NCI-H460 (cell line): ENCODE results near the gene PRC1. TPM values are rescaled to one million over a fixed set of nuclear protein-coding genes. Genes with fewer than 3 reads are reported as not detected.

Experiments
- DNase-seq: peaks from one replicate; pipeline ENCODE4 v3.0.0-alpha.2; 2016; ENCODE audit warnings: low read depth; ENCODE audit errors: extremely low read depth
- total RNA-seq: library from RNA; depleted of rRNA; stranded (reverse); fragments of >200 nt; shearing (Covaris generic); gene quantifications from 2 replicates; pipeline ENCODE4 v1.2.3, GENCODE V29; 2014

Gene PRC1
- total RNA-seq, 1 experiment from 2014 or later, result 185 TPM

DNA sequence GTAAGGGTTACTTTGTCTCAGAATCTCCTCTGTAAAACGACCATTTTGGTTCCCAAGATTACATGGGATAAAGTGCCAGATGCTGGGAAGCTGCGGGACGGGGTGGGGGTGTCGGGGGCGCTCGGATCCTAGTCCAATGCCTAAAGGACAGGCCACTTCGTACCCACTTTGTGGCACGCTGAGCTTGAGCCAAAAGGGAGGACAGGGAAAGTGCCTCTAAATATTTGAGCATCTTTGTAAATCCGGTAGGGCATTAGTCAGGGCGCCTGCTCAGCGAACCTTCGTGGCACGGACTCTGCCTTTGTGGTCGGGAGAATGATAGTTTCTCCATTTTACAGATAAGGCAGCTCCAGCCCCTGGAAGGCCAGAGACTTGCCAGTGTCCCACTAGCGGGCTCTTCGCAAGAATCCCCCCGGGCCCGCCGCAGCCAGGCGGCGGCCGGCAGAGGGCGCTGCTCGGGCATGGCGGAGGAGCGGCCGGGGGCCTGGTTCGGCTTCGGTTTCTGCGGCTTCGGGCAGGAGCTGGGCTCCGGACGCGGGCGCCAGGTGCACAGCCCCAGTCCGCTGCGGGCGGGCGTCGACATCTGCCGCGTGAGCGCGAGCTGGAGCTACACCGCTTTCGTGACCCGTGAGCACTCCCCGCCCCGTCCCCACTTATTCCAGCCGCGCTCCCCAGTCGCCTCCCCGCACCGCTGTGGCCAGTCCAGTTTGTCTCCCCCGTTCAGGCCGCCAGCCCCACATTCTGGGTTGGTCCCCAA lies 37.9 kb downstream of the PRC1 start:
- DNase-seq, result peak; percentile 55

DNA sequence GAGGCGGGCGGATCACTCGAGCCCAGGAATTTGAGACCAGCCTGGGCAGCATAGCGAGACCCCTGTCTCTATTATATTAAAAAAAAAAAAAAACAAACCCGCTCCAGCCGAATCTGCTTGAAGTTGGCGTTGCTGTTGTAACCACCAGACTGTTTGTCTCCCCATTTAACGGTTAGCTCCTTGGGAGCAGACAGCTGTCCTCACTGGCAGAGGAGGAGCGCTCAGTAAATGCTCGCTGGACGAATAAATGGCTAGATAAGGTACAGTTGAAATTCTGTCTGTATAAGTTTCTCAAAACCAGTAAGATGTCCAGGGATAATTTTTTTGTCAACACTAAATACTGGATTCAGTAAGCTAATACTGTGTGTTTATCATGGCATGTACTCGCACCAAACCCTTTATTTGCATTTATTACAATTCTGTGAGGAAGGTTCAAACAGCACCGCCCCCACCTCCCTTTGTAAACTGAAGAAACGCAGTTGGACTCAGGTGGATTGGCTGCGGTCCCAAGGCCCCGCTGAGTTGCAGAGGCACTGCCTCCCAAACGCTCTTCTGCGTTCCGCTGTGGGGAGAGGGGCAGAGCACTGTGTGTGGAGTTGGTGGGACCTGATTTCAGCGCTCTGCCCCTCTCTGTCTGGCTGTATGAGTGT lies 38.6 kb downstream of the PRC1 start:
- DNase-seq, result no peak

DNA sequence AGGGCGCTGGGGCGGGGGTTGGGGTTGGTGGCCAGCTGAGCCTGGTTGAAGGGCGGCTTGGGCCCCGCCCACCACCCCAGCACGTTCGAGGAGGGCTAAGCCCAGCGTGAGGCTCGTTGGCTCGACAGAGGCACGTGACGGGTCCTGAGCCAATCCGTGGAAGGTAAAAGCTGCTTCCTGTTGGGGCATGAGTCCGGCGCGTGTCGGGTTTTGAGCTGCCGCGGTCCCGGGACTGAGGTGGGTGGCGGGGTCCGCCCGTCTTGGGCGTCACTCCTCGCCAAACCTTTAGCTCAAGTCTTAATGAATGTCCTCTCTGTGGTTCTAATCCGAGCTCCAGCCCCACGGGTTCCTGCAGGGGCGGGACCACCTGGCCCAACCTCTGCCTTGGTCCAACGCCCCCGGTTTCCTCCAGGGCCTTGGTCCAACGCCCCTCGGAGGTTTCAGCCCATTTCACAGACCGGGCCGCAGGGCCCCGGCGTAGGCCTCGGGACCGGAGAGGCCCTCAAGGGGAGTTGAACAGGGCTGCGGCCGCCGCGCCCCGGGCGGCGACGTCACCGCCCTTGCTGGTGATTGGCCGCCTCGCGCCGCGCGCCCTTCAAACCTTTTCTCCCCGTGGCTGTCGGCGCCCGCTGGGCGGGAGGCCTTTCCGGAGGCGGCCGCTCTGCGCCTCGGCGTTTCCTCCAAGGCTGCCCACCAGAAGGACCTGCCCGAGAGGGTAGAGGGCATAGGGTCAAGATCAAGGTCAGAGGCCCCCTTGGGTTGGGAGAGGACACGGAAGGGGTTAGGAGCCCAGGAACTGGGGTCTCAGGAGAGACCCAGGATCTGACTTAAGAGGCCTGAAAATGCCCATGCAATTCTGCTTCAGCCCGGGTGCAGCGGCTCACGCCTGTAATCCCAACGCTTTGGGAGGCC lies 39.4 kb downstream of the PRC1 start, which contains the start of gene RCCD1:
Gene RCCD1, plus strand, starts transcription at position 173 of the 912 bp plus-strand sequence. CDS start 1,851 bp downstream, outside the sequence.
- peak; percentile 93 for DNase-seq

DNA sequence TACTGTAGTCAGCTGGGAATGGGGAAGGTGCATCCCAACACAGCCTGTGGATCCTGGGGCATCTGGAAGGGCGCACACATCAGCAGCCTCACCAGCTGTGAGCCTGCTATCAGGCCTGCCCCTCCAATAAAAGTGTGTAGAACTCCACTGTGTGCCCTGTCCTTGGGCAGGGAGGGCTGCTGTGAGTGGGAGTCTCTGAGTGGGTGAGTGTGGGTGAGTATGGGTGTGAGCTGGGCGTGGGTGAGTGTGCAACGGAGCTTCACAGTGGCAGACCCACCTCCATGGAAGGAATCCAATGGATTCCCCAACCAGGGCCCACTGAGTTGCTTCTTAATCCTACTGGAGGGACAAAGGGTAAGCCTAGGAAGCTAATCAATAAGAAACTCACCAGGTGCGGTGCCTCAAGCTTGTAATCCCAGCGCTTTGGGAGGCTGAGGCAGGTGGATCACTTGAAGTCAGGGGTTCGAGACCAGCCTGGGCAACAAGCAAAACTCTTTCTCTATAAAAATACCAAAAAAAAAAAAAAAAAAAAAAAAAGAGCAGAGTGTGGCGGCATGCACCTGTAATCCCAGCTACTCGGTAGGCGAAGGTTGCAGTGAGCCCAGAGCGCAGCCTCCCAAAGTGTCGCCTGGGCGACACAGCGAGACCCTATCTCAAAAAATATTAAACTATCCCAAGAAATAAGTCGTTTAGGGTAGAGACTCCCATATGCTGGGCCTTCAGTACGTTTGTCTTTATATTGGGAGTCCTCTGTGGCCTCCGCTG lies 40.2 kb downstream of the PRC1 start:
- DNase-seq, result no peak

DNA sequence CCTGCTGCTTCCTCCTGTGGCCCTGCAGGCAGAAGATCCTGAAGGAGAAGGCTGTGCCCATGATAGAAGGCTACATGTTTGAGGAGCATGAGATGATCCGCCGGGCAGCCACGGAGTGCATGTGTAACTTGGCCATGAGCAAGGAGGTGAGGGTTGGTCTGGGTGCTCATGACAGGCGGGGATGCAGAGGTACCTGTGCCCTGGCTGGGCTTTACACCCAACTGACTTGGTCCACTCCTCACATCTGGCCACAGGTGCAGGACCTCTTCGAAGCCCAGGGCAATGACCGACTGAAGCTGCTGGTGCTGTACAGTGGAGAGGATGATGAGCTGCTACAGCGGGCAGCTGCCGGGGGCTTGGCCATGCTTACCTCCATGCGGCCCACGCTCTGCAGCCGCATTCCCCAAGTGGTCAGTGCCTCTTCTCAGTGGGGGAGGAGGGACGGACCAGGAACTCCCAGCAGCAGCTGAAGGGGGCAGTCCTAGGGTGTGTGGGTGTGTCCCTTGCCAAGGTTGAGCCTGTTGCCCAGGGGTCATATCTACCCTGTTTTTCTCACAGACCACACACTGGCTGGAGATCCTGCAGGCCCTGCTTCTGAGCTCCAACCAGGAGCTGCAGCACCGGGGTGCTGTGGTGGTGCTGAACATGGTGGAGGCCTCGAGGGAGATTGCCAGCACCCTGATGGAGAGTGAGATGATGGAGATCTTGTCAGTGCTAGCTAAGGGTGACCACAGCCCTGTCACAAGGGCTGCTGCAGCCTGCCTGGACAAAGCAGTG lies 41.2 kb downstream of the PRC1 start:
- no peak for DNase-seq

DNA sequence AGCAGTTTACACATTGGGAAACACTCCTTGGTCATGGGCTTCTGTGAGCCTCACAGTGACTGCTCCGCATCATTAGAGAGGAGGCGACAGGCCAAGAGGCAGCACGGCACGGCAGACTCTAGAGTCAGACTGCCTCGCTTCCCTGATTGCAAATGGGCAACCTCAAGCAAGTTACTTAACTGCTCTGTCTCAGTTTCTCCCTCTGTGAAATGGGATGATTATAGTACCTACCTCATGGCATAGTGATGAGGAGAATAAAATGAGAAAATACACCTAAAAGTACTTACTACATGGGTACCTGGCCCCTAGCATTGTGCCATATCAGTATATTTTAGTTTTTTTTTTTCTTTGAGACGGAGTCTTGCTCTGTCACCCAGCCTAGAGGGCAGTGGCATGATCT lies 43.7 kb downstream of the PRC1 start:
- no peak for DNase-seq

DNA sequence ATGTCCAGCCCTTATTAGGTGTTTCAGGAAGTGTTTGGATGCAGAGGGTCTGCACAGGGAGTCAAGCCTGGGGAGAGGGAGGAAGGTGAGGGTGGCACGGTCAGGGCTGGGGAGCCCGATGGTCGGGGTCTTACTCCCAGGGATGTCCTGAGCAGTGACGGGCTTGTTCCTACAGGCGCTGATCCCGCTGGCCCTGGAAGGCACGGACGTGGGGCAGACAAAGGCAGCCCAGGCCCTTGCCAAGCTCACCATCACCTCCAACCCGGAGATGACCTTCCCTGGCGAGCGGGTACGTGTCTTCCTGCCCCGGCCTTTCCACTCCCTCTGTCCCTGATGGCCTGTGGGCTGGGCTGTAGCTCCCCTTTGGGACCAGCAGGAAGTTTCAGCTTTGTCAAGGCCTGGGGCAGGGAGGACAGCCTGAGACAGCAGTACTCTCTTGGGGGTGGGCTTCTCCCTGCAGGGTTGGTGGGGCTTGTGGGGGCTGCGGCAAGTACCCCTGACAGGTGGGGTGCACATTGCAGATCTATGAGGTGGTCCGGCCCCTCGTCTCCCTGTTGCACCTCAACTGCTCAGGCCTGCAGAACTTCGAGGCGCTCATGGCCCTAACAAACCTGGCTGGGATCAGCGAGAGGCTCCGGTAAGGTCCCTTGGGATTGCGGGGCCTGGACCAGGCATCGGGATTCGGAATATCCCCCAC lies 44.2 kb downstream of the PRC1 start:
- DNase-seq, result no peak

DNA sequence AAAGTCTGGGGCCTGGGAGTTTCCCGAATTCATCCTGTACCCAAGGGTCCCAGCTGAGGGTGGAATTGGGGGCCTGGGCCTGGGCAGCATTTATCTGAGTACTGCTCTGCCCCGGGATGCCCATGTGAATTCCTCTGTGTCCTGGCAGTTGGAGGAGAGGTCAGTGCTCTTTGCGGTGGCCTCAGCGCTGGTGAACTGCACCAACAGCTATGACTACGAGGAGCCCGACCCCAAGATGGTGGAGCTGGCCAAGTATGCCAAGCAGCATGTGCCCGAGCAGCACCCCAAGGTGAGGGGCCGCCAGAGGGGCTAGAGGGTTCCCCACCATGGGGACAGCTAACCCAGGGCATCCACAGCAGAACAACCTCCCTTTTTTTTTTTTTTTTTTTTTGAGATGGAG lies 45.8 kb downstream of the PRC1 start:
- DNase-seq, result no peak

DNA sequence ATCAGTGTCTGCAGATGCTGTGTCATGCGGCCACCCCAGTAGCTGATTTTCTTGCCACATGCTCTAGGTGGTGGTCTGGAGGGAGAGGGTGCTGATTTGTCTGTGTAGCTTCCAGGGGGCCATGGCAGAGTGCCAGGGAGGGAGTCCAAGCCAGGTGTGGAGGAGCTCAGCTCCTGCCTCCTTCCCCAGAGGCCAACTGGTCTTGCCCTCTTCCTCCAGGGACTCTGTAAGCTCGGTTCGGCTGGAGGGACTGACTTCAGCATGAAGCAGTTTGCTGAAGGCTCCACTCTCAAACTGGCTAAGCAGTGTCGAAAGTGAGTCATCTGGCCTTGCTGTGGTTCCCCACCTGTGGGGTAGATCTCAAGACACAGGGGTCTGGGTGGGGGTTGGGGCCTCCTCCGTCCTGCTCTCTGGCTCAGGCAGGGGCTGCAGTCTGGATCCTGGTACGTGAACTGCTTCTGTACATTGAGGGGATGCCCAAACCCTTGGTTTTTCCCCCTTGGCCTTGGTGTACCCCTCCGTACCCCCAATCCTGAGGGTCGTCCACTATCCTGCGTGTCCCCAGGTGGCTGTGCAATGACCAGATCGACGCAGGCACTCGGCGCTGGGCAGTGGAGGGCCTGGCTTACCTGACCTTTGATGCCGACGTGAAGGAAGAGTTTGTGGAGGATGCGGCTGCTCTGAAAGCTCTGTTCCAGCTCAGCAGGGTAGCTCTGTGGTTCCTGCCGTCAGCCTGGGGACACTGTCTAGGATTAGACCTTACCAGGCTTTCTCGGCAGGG lies 46.6 kb downstream of the PRC1 start:
- no peak for DNase-seq

DNA sequence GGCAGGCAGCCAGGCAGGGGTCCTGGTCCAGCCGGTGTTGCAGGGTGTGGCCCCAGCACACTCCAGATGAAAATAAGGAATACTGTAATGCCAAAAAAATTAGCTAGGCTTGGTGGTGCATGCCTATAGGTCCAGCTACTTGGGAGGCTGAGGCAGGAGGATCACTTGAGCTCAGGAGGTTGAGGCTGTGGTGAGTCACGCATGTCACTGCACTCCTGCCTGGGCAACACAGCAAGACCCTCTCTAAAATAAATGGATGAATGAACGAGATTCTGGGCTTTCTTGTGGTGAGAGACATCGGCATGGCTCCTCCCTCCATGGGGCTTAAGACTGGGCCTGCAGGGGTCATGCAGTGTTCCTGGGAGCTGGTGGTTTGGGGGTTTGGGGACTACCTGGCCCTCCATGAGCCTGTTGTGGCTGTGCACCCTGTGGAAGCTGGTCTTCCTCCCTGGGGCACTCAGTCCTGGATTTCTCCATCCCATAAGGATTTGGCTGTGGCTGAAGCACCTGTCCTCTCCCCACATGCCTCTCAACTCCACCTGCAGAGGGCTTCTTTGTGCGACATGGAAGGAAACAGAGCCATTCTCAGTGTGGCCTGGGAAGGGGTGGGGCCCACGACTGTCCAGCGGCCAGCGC lies 47.3 kb downstream of the PRC1 start:
- DNase-seq, result no peak

DNA sequence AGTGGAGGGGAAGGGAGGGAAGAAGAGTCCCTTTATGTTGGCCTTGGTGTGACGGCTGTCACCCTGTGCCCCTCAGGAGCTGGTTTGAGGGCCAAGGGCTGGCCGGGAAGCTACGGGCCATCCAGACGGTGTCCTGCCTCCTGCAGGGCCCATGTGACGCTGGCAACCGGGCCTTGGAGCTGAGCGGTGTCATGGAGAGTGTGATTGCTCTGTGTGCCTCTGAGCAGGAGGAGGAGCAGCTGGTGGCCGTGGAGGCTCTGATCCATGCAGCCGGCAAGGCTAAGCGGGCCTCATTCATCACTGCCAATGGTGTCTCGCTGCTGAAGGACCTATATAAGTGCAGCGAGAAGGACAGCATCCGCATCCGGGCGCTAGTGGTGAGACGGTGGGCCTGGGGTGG lies 47.8 kb downstream of the PRC1 start:
- DNase-seq, result no peak

DNA sequence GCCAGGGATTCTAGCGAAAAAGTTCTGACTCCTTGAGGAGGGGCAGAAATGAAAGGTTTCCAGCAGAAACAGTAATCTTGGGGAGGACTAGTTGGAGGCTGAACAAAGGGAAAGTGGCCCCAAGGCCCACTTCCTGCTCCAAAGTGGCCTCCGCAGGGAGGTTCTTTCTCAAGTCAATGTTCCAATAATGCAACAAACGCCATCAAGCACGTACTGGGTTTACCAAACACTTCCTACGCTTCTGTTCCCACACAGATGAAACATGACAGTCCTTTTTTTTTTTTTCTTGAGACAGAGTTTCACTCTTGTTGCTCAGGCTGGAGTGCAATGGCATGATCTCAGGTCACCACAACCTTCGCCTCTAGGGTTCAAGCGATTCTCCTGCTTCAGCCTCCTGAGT lies 49.2 kb downstream of the PRC1 start:
- no peak for DNase-seq

DNA sequence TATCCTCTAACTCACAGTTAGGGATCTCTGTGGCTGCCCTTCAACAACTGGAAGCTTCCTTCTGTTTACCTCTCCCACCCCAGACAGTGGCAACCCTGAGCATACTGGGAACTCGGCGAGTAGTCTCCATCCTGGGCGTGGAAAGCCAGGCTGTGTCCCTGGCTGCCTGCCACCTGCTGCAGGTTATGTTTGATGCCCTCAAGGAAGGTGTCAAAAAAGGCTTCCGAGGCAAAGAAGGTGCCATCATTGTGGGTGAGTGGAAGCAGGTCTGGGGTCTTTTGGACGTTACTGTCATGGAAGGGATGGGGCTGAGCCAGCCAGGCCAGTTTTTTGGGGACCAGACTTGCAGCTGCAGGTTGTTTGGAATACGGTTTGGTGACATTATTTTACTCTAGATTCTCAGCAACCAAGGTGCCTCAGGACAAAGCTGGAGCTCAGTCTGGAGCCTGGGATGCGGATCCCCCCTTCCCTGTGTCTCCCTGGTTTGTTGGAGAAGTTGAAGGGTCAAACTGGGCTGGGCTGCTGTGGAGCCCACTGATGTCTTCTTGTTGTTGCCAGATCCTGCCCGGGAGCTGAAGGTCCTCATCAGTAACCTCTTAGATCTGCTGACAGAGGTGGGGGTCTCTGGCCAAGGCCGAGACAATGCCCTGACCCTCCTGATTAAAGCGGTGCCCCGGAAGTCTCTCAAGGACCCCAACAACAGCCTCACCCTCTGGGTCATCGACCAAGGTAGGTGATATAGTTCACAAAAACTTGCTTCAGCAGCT lies 51.8 kb downstream of the PRC1 start:
- DNase-seq, result no peak

DNA sequence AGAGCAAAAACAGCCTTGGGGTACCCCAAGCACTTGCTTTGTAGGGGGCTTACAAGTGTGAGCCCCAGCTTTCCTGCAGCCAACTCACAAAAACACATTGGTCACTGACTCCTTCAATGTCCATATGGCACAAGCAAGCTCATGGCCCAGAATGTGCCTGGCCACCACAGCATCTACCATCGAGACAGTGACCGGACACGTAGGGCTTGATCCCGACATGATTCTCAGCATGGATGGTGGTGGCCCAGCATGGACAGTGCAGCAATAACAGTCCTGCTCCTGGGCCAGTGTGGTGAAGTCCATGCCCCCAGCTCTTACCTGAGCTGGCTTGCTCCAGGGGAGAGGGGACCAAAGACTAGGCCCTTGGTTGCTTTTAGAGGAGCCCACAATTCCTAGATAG lies 53.3 kb downstream of the PRC1 start:
- no peak for DNase-seq

DNA sequence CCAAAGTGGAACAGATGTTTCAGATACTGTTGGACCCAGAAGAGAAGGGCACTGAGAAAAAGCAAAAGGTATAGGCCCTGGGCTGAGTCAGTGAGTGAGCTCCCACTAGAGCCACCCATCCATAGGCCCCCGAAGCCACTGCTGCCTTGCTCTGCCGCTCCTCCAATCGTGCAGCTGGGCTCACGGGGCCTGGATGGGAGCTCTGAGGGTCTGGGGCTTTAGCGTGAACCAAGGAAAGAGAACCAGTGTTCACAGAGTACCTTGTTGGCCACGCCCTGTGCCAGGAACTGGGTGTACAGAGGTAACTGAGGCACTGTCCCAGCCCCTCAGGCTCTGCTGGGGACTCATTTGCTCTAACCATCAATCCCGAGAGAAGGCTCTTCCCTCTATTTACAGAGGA lies 54.6 kb downstream of the PRC1 start:
- no peak for DNase-seq

DNA sequence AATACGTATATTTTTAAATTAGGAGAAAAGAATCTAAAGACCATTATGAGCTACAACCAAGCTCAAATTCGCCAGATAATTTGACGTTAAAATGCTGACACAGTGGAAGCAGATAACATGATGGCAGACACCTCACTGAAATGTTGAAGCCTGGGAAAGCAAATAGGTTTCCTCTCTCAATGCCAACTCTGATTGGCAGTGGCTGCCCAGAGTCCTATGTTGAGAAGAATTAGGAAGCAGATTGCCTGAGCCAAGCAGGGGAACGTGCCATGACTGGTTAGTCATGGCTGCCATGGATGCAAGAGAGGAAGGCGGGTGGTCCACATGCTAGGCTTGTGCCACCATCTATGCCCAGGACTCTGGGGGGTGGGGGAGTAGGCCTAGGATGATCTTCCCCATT lies 56.1 kb downstream of the PRC1 start:
- DNase-seq, result no peak

DNA sequence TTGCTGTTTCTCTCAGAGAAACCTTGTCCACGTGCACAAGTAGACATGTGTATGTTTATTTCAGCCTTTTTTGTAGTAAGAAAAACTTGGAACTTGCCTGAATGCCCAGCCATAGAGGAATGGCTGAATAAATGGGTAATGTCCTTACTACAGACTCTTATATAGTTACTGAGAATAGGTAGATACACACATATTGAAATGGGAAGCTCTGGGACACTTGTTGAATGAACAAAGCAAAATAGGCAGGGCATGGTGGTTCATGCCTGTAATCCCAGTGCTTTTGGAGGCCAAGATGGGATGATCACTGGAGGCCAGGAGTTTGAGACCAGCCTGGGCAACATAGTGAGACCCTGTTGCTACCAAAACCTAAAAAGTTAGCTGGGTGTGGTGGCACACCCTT lies 57.5 kb downstream of the PRC1 start:
- no peak for DNase-seq
